ENCODE results near the gene LHFPL4.
"Not testable (repeated sequence)": the region's sequence is repeated elsewhere in the genome, so short reads cannot be mapped to it uniquely, and the experiment has no call there.

LHFPL4 gene

GRCh38 chr3:9563851-9564250 is 10.2 kb upstream of the LHFPL4 start:
- DNase-seq (ENCODE audit: low read depth in 2 of 2) = no peak
- no peak overlapping the region for H3K4me3 ChIP-seq (replicated peaks in 1 of 2; ENCODE audit: low read depth in 2 of 2, low read length in 2 of 2)
- no peak for TF ChIP-seq CTCF (IDR thresholded peaks at IDR 0.05; ENCODE audit: low read depth, low read length)

GRCh38 chr3:9560056-9560455 is 6.4 kb upstream of the LHFPL4 start:
- not testable (repeated sequence) for DNase-seq (ENCODE audit: low read depth in 2 of 2); H3K4me3 ChIP-seq (replicated peaks in 1 of 2; ENCODE audit: low read depth in 2 of 2, low read length in 2 of 2)

- DNase-seq (ENCODE audit: low read depth in 2 of 2) = no peak
- no peak overlapping the region for H3K4me3 ChIP-seq (replicated peaks in 1 of 2; ENCODE audit: low read depth in 2 of 2, low read length in 2 of 2)
- no peak for TF ChIP-seq CTCF (IDR thresholded peaks at IDR 0.05; ENCODE audit: low read depth, low read length)
Observed at GRCh38 chr3:9553948-9554513, 409 bp upstream of the LHFPL4 start.

GRCh38 chr3:9552252-9552999 is 1.2 kb downstream of the LHFPL4 start:
- no peak for TF ChIP-seq CTCF (IDR thresholded peaks at IDR 0.05; ENCODE audit: low read depth, low read length)
- no peak overlapping the region for H3K4me3 ChIP-seq (replicated peaks in 1 of 2; ENCODE audit: low read depth in 2 of 2, low read length in 2 of 2)
- peak; percentile 58 to 60 for DNase-seq (ENCODE audit: low read depth in 2 of 2)

- TF ChIP-seq CTCF (IDR thresholded peaks at IDR 0.05; ENCODE audit: low read depth, low read length) = no peak
- no peak overlapping the region for H3K4me3 ChIP-seq (replicated peaks in 1 of 2; ENCODE audit: low read depth in 2 of 2, low read length in 2 of 2)
Observed at GRCh38 chr3:9550999-9551398, 2.6 kb downstream of the LHFPL4 start.

GRCh38 chr3:9549600-9549999 is 4.0 kb downstream of the LHFPL4 start:
- no peak for DNase-seq (ENCODE audit: low read depth in 2 of 2)
- H3K4me3 ChIP-seq (replicated peaks in 1 of 2; ENCODE audit: low read depth in 2 of 2, low read length in 2 of 2) = no peak overlapping the region
- TF ChIP-seq CTCF (IDR thresholded peaks at IDR 0.05; ENCODE audit: low read depth, low read length) = no peak

More at GRCh38 chr3:9550999-9551398, 2.6 kb downstream of the LHFPL4 start:
- no peak for DNase-seq (ENCODE audit: low read depth in 2 of 2)

- H3K4me3 ChIP-seq (replicated peaks in 1 of 2; ENCODE audit: low read depth in 2 of 2, low read length in 2 of 2) = no peak overlapping the region
- no peak for TF ChIP-seq CTCF (IDR thresholded peaks at IDR 0.05; ENCODE audit: low read depth, low read length)
- no peak for DNase-seq (ENCODE audit: low read depth in 2 of 2)
Observed at GRCh38 chr3:9548991-9549390, 4.6 kb downstream of the LHFPL4 start.

All from cardiac fibroblast (primary cell).